Gastrocnemius medialis (tissue), 4 donors: ENCODE measurements around the gene SZT2.
"Not testable (repeated sequence)": the region's sequence is repeated elsewhere in the genome, so short reads cannot be mapped to it uniquely, and the experiment has no call there.

ENCODE experiments used
- CTCF ChIP-seq, 5 experiments: fragments of 450-650 bp in 3 of 5; fragments of 200-600 bp in 2 of 5; sonication (generic) in 2 of 5; IDR thresholded peaks in 4 of 5; conservative IDR thresholded peaks in 1 of 5; 1 replicate in 4 of 5; 2 replicates in 1 of 5; pipeline ENCODE4 v1.5.1; 2016 to 2019; ENCODE audit warnings: antibody characterized with exemption in 5 of 5, mild to moderate bottlenecking in 3 of 5, moderate library complexity in 3 of 5
- POLR2A ChIP-seq, 2 donors: fragments of 450-650 bp; IDR thresholded peaks; one replicate each; pipeline ENCODE4 v1.6.1; 2017; ENCODE audit warnings: antibody characterized with exemption in 2 of 2, mild to moderate bottlenecking in 2 of 2, moderate library complexity in 2 of 2

- TF ChIP-seq CTCF (IDR thresholded peaks at IDR 0.05 in 4 of 5, conservative IDR thresholded peaks at IDR 0.05 in 1 of 5); POLR2A (IDR thresholded peaks at IDR 0.05): not testable (repeated sequence)
Measured at GRCh38 chr1:43369779-43370178, 19.9 kb upstream of the SZT2 start.
